Neural crest cell (in vitro differentiated cells): ENCODE results near the gene MOG. TPM values are rescaled to one million over a fixed set of nuclear protein-coding genes. Genes with fewer than 3 reads are reported as not detected.

ENCODE experiments used
- DNase-seq: peaks from one replicate; pipeline ENCODE4 v3.0.0; 2021; ENCODE audit warnings: low read depth, mixed read lengths, low spot score
- H3K27ac Mint-ChIP-seq: one replicate; pipeline ENCODE4 v1.8.0; 2021; ENCODE audit warnings: mild to moderate bottlenecking, mixed read lengths; ENCODE audit not compliant: unreplicated experiment
- H3K27me3 Mint-ChIP-seq: 2 replicates; pipeline ENCODE4 v1.8.0; 2021; ENCODE audit warnings: low read depth, mild to moderate bottlenecking, mixed read lengths
- H3K36me3 Mint-ChIP-seq: 2 replicates; pipeline ENCODE4 v1.8.0; 2021; ENCODE audit warnings: low read depth, mild to moderate bottlenecking, mixed read lengths
- H3K4me1 Mint-ChIP-seq: 2 replicates; pipeline ENCODE4 v1.8.0; 2021; ENCODE audit warnings: mixed read lengths
- H3K4me3 Mint-ChIP-seq: one replicate; pipeline ENCODE4 v1.8.0; 2021; ENCODE audit warnings: mild to moderate bottlenecking, mixed read lengths
- H3K9me3 Mint-ChIP-seq: 2 replicates; pipeline ENCODE4 v1.8.0; 2021; ENCODE audit warnings: mixed read lengths
- total RNA-seq: library from RNA; stranded (reverse); gene quantifications from 2 replicates; pipeline ENCODE4 v1.2.1, GENCODE V29; 2021
- TF ChIP-seq, protein P1 (sequence below): fragments of 200-600 bp; sonication (generic); conservative IDR thresholded peaks from 2 replicates; pipeline ENCODE4 v1.5.0; 2021; ENCODE audit warnings: antibody characterized with exemption, mild to moderate bottlenecking

Gene MOG
- total RNA-seq, 1 donor from 2014 or later = not detected

GRCh38 chr6:29674008-29674407 is 17.1 kb downstream of the MOG start:
- TF ChIP-seq, protein P1, sequence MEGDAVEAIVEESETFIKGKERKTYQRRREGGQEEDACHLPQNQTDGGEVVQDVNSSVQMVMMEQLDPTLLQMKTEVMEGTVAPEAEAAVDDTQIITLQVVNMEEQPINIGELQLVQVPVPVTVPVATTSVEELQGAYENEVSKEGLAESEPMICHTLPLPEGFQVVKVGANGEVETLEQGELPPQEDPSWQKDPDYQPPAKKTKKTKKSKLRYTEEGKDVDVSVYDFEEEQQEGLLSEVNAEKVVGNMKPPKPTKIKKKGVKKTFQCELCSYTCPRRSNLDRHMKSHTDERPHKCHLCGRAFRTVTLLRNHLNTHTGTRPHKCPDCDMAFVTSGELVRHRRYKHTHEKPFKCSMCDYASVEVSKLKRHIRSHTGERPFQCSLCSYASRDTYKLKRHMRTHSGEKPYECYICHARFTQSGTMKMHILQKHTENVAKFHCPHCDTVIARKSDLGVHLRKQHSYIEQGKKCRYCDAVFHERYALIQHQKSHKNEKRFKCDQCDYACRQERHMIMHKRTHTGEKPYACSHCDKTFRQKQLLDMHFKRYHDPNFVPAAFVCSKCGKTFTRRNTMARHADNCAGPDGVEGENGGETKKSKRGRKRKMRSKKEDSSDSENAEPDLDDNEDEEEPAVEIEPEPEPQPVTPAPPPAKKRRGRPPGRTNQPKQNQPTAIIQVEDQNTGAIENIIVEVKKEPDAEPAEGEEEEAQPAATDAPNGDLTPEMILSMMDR = no peak
- Mint-ChIP-seq H3K4me3 (no peak overlapping the region), H3K27me3 (peaks cover 25% of the 10 kb centered on the region), H3K36me3 (no peaks in the 10 kb centered on the region), H3K4me1 (peaks cover 5% of the 10 kb centered on the region), H3K9me3 (peaks cover 4% of the 10 kb centered on the region), H3K27ac (no peak overlapping the region)
- DNase-seq = no peak

DNA sequence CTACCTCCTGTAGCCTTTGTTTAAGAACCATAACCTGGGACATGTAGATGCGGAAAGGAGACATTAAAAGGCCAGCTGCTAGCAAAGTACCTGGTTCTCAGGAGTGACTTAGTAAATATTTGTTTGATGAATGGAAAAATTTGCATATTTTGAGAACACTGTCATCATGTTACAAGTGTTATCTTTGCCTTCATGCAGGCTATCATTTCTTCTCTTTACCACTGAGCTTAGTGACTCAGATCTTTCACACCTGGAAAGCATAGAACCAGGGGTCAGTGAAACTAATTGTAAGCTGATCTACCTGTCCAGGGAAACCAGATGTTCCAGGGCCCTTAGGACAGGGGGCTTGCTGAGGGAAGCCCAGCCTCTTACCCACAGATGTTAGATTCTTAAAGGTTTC is 18.7 kb downstream of the MOG start:
- Mint-ChIP-seq H3K4me3 (no peak overlapping the region), H3K9me3 (peaks cover 4% of the 10 kb centered on the region), H3K27ac (no peak overlapping the region), H3K36me3 (no peaks in the 10 kb centered on the region), H3K4me1 (peaks cover 5% of the 10 kb centered on the region), H3K27me3 (peaks cover 21% of the 10 kb centered on the region)
- TF ChIP-seq, protein P1 = no peak
- DNase-seq = no peak

GRCh38 chr6:29676981-29677601 is 20.2 kb downstream of the MOG start:
- Mint-ChIP-seq H3K9me3 (peaks cover 4% of the 10 kb centered on the region), H3K27me3 (peaks cover 8% of the 10 kb centered on the region), H3K4me3 (no peak overlapping the region), H3K4me1 (peaks cover 5% of the 10 kb centered on the region), H3K27ac (no peak overlapping the region), H3K36me3 (no peaks in the 10 kb centered on the region)
- TF ChIP-seq, protein P1 = no peak
- no peak for DNase-seq

DNA sequence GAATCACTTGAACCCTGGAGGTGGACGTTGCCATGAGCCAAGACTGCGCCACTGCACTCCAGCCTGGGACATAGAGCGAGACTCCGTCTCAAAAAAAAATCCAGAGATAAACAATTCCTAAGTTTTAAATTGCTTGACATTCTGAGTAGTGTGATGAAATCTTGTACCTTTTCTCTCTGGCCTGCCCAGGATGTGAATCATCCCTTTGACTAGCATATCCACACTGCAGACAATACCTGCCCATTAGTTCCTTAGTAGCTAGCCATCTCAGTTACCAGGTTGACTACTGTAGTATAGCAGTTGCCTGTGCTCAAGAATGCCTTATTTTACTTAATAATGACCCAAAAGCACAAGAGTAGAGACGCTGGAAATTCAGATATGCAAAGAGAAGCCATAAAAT is 21.2 kb downstream of the MOG start:
- Mint-ChIP-seq H3K36me3 (no peaks in the 10 kb centered on the region), H3K27ac (no peak overlapping the region), H3K9me3 (peaks cover 4% of the 10 kb centered on the region), H3K4me1 (peaks cover 5% of the 10 kb centered on the region), H3K27me3 (peaks cover 6% of the 10 kb centered on the region), H3K4me3 (no peak overlapping the region)
- TF ChIP-seq, protein P1 = no peak
- no peak for DNase-seq

GRCh38 chr6:29679962-29680361 is 23.1 kb downstream of the MOG start:
- no peak overlapping the region for H3K27ac Mint-ChIP-seq
- no peaks in the 10 kb centered on the region for H3K9me3 Mint-ChIP-seq
- H3K4me1 Mint-ChIP-seq = peaks cover 5% of the 10 kb centered on the region
- H3K27me3 Mint-ChIP-seq = peaks cover 8% of the 10 kb centered on the region
- H3K36me3 Mint-ChIP-seq = no peaks in the 10 kb centered on the region
- DNase-seq = no peak
- TF ChIP-seq, protein P1 = no peak
- no peak overlapping the region for H3K4me3 Mint-ChIP-seq
